Stimulated activated CD4-positive, alpha-beta T cell treated with anti-CD3 and anti-CD28 coated beads, Interleukin-12 subunit alpha, Interleukin-12 subunit beta, amount 100 ng/mL, for 24 hours (primary cell): Measurements from ENCODE around the gene MSI2.

Experiments
- DNase-seq, 2 experiments: peaks; one replicate each; pipeline ENCODE4 v3.0.0-alpha.2; 2020; ENCODE audit warnings: low read depth in 2 of 2

Gene MSI2

GRCh38 chr17:57459286-57459915 is 203.1 kb downstream of the MSI2 start:
- no peak for DNase-seq

- DNase-seq: peak in 1 of 2 experiments; percentile 41
These were observed 204.8 kb downstream of the MSI2 start for GRCh38 chr17:57461082-57461481.

GRCh38 chr17:57462007-57462579 is 205.8 kb downstream of the MSI2 start:
- no peak for DNase-seq

GRCh38 chr17:57463103-57463885 is 207.0 kb downstream of the MSI2 start:
- peak; percentile 66 to 87 for DNase-seq

GRCh38 chr17:57464191-57464864 is 208.0 kb downstream of the MSI2 start:
- DNase-seq: no peak

- no peak for DNase-seq
These were observed 209.3 kb downstream of the MSI2 start for GRCh38 chr17:57465610-57466009.

- DNase-seq: no peak
These were observed 209.7 kb downstream of the MSI2 start for GRCh38 chr17:57466017-57466471.

GRCh38 chr17:57466521-57466920 is 210.2 kb downstream of the MSI2 start:
- DNase-seq: no peak

GRCh38 chr17:57467226-57467625 is 210.9 kb downstream of the MSI2 start:
- no peak for DNase-seq

GRCh38 chr17:57467801-57468200 is 211.5 kb downstream of the MSI2 start:
- DNase-seq: no peak

- no peak for DNase-seq
These were observed 212.8 kb downstream of the MSI2 start for GRCh38 chr17:57468932-57469775.

- no peak for DNase-seq
These were observed 214.6 kb downstream of the MSI2 start for GRCh38 chr17:57470906-57471305.

GRCh38 chr17:57471868-57472368 is 215.6 kb downstream of the MSI2 start:
- DNase-seq: no peak

GRCh38 chr17:57475796-57476195 is 219.5 kb downstream of the MSI2 start:
- no peak for DNase-seq

GRCh38 chr17:57477522-57478362 is 221.4 kb downstream of the MSI2 start:
- DNase-seq: no peak

- DNase-seq: no peak
These were observed 222.3 kb downstream of the MSI2 start for GRCh38 chr17:57478478-57479250.

- no peak for DNase-seq
These were observed 224.3 kb downstream of the MSI2 start for GRCh38 chr17:57480438-57481196.

- no peak for DNase-seq
These were observed 225.6 kb downstream of the MSI2 start for GRCh38 chr17:57481910-57482391.

- DNase-seq: no peak
These were observed 226.3 kb downstream of the MSI2 start for GRCh38 chr17:57482657-57483056.
